Hippocampal formation (tissue), 2 donors: ENCODE measurements around the gene APLP1.
"Not testable (repeated sequence)": the region's sequence is repeated elsewhere in the genome, so short reads cannot be mapped to it uniquely, and the experiment has no call there.

ENCODE experiments used
- DNase-seq, 2 donors: peaks; one replicate each; lab custom pipeline; 2025; lab: John Stamatoyannopoulos, UW

The APLP1 gene

GRCh38 chr19:35904311-35905068 is 36.1 kb downstream of the APLP1 start:
- no peak for DNase-seq

DNA sequence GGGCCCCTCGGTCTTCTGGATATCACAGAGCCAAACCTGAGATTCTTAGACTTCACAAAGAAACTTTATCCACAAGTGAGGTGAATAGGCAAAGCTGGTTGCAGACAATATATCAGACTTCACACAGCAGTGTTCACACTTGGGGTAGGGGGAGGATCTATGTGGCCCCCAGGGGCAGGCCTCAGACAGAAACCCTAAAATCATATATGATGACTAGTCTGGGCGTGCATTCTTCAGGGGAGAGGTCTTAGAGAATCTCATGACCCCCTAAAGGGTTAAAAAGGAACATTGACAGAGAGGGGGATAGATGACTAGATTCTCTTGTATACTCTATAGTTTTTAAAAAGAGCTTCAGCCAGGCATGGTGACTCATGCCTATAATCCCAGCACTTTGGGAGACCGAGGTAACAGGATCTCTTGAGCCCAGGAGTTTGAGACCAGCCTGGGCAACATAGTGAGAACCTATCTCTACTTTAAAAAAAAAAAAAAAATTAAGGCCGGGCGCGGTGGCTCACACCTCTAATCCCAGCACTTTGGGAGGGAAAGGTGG is 36.9 kb downstream of the APLP1 start:
- DNase-seq = no peak

GRCh38 chr19:35907377-35907745 is 39.0 kb downstream of the APLP1 start:
- no peak for DNase-seq

GRCh38 chr19:35908010-35908441 is 39.7 kb downstream of the APLP1 start, which contains the start of gene TYROBP:
TSS of gene TYROBP (minus strand) at chr19:35908295. CDS start at chr19:35908228, 67 bp downstream.
- DNase-seq = no peak

DNA sequence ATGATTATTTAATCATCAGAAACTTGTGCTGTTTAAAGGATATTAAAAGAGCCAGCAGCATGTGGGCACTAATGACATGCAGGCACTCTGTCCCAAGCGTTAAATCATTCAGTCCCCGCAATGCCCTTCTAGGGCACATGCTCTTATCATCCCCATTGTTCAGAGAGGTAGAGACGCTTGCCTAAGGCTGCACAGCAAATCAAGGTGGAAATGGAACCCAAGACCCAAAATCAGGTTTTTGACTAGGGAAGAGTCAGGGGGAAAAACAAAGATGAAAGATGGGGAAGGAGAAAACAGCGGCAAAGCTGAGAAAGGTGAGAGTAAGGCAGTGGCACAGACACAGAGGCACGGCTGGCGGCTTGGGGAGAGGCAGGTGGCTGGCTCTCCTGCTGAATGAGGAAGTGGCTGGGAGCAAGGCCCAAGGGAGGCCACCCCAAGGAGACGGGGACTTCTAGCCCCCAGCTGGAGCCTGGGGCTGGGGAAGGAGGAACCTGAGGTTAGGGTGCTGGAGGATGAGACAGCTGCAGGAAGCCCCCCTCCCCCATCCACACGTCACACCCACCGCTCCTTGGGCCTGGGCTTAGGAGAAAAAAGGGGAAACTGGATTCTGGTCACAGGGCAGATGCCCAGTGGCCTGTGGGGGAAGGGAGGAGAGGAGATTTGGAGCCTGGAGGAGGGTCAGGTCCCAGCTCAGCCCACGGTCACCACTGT is 40.8 kb downstream of the APLP1 start:
- DNase-seq = peak in 1 of 2 donors; percentile 49

DNA sequence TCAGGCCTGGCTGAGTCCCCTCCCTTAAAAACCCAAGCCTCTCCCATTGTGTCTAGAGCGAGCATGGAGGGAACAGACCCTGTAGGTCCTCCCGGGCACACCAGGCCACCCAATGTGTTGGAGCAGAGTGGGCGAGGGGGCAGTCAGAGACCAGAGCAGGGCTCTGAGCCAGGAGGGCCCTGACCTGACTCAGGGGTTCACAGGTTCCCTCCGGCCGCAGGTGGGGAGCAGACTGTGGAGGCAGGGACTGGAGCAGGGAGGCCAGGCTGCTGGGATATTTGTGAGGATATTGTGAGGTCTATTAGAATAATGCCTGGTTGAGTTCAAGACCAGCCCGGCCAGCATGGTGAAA is 41.3 kb downstream of the APLP1 start:
- DNase-seq = no peak

GRCh38 chr19:35910355-35910754 is 42.0 kb downstream of the APLP1 start:
- not testable (repeated sequence) for DNase-seq

DNA sequence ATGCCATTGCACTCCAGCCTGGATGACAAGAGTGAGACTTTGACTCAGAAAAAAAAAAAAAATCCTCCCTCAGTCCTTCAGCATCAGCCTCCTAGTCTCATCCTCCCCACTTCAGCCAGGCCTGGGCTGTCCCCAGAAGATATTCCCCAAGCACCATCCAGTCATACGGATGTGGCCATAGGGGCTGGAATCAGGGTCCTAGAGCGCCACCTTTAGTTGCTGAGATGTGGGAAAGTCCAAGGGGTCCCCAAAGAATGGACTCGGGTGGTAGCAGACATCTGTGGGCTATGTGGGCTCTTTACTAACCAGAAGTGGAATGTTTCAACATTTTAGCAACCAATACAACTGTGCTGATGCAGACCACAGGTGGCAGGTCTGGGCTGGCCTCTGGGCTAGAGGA is 42.8 kb downstream of the APLP1 start:
- no peak for DNase-seq

- DNase-seq = no peak
Measured at GRCh38 chr19:35911790-35912189, 43.4 kb downstream of the APLP1 start.

- DNase-seq = no peak
Measured at GRCh38 chr19:35913589-35913988, 45.2 kb downstream of the APLP1 start.

DNA sequence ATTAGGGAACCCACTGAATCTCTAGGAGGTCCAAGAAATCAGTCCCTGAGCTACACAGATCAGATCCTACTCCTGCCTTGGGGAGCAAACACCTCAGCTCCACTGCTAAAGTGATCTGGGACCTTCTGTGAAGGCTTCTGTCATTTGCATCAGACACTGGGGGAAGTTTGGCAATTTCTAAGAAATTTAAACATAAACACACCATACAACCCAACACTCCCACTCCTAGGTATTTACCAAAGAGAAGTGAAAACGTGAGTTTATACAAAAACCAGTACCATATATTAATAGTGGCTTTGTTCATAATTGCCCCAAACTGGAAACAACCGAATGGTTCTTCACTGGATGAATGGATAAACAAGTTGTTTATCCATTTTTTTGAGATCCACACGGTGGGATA is 47.1 kb downstream of the APLP1 start:
- DNase-seq = no peak

GRCh38 chr19:35919306-35919705 is 50.9 kb downstream of the APLP1 start:
- DNase-seq = no peak

DNA sequence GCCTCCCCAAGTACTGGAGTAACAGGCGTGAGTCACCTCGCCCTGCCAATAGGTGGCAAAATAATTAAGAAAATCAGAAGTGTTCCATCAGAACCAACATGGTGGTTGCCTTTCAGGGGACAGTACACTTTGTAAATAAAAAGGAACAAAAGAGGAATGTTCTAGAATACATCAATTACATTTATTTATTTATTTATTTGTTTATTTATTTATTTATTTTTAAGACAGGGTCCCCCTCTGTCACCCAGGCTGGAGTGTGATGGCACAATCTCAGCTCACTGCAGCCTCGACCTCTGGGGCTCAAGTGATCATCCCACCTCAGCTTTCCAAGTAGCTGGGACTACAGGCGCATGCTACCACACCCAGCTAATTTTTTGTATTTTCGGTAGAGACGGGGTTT is 52.6 kb downstream of the APLP1 start:
- DNase-seq = no peak

DNA sequence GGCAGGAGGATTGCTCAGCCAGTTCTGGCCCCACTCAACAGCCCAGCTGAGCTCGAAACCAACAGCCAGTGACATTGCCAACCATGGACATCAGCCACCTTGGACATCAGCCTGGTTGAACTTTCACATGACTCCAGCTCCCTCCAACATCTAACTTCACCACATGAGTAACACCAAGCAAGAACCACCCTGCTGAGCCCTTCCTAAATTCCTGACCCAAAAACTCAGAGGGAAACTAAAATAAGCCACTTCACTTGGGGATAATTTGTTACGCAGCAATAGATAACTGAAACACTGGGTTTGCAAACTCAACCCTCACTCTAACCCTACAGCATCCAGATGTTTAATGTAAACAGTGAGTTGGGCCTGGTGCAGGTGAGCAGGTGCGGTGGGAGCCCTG is 57.1 kb downstream of the APLP1 start:
- DNase-seq = no peak

- DNase-seq = no peak
Measured at GRCh38 chr19:35928507-35928906, 60.1 kb downstream of the APLP1 start.
